Right kidney (tissue), 1 donor: Measurements from ENCODE around the gene SYT2.
"Not testable (repeated sequence)": the region's sequence is repeated elsewhere in the genome, so short reads cannot be mapped to it uniquely, and the experiment has no call there.

Source experiments
- DNase-seq: peaks from one replicate; pipeline ENCODE4 v3.0.0-alpha.2; 2016

SYT2 gene

DNA sequence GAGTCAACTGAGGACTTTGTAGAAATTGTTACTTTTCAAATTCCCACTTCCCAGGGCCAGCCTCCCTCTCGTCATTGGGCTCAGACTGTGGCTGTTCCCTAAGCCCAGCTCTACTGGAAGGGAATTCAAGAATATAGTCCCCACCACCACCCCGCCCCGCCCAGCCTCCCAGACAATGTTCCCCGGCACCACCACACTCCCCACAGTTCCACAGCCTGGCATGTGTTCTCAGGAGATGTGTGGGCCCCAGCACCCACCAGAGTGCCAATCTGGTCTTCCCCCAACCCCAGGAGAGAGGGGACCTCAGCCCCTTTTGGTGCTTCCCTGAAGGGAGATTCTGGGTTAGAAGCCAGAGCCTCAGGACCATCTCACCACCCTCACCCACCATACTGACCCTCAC is 120.1 kb downstream of the SYT2 start:
- DNase-seq = no peak

DNA sequence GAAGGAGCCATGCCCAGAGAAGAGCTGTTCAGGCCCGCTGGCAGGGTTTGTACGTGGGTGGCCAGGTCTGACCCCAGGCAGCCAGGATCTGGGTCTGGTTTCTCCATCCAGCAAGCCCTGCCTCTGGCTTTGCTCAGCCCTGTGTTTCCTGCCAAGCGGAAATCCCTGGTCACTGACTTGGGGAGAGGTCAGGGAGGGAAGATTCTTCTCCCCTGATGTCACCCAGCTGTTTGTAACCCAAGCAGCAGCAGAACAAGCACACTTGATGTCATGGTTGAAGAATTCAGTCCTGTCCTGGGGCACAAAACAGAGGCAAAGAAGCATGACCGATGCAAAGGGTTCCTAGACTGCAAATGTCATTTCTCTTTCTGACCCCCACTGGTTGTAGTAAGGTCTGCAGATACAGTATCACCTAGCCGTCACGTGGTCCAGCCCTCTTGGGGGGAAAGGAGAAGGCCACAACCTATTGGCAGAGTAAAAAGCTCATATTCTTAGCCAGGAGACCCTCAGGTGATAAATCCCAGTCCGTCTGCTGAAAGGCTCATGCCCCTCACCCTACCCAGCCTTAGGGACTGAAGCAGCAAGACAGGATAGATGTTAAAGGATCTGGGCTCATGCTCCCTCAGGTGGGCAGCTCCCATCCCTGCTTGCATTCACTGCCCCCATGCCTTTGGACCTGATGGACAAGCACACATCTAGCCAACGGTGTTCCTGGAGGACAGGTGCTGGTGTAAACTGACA is 120.9 kb downstream of the SYT2 start:
- DNase-seq = peak; percentile 66

DNA sequence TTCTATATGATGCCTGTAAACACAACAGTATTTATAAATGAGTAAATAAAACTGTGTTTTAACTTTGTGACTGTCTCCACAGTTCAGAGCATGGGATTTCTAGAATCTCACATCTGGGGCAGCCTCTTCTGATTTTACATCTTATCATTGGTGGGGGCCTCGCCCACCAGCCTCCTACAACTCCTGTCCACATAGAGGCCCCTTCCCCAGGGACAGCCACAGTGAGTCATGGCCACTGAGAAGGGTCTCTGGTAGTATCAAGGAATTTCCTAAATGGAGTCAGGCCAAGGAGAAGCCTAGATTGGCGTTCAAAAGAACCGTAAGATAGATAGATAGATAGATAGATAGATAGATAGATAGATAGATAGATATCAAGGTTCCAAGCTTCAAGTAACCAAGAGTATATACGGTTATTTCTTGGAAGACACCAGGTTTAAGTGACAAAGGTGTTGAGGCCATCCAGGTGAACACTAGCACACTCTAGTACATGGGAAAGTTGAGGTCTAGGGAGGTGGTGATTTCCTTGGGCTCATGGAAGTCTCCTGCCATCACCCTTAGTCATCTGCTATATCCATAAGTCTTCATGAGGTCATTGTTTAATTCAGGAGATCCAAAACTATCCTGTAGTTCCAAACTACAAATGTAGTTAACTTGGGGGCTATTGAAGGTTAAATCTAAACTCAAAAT is 121.6 kb downstream of the SYT2 start:
- no peak for DNase-seq

DNA sequence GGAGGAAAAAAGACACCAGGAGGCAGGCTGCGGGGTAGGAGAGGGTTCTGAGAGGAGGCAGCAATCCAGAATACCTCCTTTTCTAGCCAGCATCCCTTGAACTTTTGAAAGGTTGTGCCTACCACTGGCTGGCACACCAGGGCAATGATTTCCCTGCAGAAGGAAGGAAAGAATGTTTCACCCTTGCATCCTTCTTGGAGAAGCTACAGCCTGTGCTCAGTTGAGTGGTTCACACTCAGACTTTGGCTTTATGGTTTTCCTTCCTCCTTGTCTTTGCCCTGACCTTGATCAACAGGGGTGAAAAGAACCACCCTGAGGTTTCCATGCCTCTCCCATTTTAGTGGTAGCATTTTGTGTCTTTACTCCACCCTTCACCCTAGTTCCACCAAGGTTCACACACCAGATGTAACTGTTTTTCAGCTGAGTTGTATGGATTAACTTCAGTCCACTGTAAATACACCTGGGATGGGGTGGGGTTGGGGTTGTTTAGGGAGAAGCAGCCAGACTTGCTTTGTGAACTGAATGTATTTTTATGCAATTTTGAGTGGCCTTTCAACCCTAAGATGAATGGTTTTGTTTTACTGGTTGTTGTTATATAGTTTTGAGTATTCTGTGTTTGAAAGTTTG is 122.3 kb downstream of the SYT2 start:
- DNase-seq = no peak

DNA sequence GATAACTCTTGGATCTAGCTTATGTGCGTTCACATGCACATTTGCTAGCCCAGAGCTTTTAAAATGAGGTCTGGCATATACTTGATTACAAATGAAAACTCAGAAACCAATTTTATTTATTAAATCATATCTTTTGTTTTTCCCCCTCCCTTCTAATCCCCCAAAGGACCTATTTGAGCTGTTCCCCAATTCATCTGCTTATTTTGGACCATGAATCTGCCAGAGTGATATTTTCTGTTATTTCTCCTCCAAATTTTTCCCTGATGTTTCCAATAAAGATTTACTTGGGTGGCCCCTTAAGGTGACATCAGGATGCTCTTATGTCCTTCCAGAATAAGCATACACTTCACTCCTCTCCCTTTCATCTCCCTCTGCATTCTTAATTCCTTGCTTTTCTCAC is 123.4 kb downstream of the SYT2 start:
- no peak for DNase-seq

DNA sequence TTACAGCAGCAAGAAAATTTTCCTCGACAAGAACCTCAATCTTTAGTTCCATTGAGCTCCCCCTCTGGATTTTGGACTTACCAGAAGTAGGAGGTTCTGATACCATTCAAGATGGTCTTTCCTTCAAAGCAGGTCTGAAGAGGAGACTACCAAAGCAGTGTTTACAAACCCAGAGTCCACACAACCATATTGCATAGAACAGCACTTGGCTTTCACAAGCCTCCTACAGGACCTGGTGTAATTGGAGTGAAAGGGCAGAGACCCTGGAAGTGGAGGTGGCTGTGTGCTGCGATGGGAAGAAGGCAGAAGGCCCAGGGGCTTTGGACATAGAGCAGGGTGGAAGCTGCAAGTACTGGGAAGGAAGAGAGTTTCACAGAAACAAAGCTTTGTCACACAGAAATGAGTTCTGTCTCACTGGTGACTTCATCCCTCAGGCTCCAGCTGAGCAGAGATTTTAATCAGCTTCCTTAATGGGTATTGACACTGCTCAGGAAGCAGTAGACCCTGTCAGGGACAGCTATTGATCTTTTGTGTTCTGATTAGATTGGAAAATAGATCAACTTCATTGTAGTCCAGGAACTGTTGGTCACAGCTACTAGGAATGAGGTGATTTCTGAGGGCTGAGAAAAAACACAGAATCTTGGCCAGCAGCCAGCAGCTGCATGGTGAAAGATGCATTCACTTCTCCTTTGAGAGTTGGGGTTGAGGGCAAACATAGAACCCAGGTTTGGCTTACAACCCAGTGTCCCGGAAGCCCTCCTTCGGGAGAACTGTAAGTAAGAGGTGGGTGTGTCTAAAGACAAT is 124.0 kb downstream of the SYT2 start:
- no peak for DNase-seq

DNA sequence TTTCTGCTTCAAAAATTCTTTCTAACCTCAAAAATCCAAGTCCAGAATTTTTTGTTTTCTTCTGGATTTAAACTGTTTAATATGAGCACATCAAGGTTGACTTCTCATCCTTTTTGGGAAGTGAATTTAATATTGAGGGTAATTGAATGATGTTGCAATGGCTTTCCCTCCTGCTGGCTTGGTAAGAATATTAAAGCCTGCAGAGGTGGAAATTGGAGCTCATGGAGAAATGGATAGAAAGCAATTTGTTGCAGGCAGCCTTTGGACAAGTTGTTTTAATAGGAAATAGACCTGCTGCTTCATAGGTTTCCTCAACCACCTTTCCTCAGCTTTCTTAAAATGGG is 124.7 kb downstream of the SYT2 start:
- no peak for DNase-seq

DNA sequence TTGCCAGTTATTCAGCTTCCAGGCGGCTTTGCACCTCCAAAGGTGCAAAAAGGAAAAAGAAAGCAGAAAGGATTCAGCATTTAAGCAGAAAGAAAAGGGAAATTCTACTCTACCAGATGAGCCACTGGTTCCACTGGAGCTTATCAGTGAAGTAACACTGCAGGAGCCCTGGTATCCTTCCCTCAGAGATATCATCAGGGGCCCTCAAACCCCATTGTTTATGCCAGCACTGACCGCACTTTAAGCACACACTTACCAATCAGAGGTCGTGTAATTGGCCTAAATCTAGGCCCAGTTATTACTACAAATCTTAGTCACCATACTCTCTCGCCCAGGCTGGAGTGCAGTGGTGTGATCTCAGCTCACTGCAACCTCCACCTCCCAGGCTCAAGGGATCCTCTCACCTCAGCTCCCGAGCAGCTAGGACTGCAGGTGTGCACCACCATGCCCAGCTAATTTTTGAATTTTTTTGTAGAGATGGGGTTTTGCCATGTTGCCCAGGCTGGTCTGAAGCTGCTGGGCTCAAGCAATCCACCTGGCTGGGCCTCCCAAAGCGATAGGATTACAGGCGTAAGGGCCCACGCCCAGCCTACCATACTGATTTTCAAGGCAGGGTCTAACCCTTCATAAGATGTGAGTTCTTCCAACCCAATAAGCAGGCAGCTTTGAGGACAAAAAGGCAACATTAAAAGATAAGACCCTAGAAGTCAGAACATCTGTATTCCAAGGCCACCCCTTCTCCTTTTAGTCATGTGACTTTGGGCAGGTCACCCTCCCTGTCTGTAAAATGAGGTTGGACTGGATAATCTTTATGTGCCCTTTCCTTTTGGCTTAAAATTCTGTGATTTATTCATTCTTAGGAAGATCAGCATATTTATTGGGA is 125.3 kb downstream of the SYT2 start:
- no peak for DNase-seq

DNA sequence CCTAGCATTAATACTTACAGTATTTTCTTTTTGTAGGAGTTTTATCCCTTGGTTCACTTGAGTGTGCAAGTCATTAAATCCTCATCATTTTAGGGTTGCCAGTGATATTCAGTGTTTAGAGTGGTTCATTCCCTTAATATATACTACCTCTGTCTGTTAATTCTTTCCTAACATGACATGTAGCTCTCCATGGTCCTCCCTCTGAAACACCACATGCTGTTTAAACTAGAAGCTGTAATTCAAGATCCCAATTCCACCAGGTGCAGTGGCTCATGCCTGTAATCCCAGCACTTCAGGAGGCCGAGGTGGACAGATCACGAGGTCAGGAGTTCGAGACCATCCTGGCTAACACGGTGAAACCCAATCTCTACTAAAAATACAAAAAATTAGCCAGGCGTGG is 127.9 kb downstream of the SYT2 start:
- DNase-seq = not testable (repeated sequence)

DNA sequence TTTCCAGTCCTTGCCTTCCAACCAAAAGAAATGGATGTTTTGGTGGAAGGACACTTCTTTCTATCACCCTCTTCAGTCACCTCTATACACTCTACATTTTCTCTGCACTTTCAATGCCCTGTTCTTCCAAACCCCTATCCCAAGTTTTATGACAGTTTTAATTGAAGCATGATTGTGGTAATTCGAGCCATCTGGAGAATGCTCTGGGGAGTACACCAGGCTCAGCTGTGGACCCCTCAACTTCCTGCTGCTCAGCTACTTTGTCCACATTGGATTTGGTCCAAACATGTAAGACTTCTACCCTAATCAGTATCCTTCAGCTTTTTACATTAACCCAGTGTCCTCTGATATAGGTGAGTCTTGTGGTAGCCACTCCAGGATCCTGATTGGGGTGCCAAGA is 129.6 kb downstream of the SYT2 start:
- no peak for DNase-seq

DNA sequence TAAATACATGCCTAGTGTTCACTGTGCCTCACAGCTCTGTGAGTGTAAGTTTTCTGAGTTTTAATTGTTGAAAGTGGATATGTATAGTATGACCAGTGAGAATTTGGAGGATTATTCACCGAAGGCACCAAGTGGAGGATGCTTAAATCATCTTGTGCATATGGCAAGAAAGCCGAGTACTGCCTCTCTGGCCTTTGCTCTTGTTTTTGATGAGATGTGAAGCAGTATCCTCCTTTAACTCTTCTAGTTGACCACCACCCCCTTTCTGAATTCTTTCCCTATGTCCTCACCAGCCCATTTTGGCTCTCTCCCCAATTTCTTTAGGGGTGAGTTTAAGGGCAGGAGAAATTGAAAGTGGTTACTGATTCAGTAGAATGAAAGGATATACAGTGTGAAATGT is 130.4 kb downstream of the SYT2 start:
- no peak for DNase-seq

DNA sequence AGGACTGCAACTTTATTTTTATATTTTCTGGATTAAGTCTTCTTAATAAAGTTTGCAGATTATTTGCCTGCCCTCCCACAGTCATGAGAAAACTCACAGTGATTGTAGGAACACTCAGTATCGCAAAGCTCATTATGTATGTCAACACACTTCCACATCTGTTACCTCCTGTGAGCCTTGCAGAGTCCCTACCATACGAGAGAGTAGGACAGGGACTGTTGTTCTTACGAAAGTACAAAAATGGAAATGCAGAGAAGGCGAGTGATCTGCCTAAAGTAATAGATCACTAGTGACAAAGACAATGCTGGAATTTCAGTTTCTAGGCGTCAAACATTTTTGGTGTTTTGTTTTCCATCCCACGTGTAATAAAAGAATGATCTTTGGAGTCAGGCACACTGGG is 131.7 kb downstream of the SYT2 start:
- no peak for DNase-seq

DNA sequence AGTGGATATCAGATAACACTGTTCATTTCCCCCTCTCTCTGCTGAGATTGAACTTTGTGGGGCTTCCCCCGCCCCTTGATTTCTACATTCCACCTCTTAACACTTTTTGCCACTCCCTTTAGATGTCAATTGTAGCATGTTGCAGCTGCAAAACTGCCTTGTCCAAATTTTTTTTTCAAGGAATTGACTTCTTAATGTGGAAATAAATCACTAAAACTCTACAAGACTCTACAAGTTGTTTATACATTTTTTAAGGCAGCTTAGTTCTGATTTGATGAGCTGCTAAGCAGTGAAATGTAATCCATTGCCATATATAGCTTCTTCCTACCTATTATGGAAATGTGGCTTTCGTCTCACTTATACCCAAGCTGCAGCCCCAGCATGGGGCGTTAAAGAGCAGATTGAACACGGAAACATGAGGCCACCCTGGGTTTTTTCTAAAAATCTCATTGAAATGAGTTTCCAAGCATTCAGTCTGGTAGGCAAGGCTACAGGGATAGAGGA is 132.2 kb downstream of the SYT2 start:
- DNase-seq = no peak

DNA sequence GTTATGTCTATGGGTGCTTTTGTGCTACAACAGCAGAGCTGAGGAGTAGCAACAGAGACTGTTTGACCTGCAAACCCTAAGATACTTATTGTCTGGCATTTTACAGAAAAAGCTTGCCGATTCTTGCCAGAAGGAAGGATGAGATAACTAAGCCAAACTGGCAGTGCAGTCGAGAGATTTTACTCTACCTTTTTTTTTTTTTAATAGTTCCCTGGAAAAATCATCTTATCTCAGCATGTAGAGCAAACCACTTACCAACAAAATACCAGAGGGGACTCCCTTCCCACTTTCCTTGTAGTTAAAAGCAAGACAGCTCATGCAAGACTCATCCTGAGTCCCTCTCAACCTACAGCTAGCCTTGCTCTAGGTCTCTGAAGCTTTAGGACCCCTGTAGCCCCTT is 132.9 kb downstream of the SYT2 start:
- no peak for DNase-seq

DNA sequence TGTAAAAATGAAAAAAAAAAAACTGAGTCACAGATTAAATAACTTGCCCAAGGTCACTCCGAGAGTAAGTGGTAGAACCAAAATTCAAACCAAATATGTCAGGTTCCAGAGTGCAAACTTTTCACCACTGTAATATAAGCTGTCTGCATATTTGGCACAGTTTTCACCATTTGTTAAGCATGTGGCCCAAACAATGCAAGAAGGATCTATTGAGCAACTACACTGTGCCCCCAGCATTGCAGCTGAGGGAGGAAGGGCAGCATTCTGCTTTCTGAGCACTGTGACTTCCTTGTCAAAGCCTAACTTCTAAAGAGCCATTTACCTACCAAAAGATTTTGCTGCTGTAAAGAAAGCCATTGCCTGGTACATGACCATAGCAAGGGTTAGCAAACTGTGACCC is 133.4 kb downstream of the SYT2 start:
- no peak for DNase-seq

DNA sequence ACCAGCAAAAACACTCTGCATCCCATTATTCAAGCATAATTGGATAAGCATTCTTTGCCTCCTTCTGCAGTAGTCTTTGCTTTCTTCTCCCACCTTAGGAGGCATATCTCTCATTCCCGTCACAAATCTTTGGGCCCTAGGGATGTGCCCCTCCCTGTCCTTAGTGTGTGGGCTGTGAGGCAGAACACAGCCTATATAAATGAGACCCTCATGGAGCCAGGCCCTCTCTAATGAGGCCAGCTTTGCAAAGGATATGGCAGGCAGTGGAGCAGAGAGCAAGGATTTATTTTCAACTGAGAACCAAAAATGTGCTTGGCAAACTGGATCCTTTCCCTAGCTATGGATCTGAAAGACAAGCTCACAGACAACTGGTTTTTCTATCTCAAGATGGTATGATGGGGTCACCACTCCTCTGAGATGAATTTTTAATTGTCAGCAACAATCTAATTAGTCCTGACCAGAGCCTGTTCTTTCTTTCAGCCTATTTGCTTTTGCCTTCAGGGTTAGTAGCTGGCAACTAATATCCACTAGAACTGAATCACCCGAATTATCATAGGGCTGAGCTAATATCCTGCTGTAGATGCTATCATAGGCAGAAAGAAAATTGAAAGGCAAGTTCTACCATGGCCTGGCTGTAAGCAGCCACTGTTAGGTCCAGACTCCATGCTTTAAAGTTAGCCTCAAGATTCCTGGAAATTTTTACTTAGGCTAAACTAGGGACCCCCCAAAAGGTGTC is 134.2 kb downstream of the SYT2 start:
- DNase-seq = no peak

DNA sequence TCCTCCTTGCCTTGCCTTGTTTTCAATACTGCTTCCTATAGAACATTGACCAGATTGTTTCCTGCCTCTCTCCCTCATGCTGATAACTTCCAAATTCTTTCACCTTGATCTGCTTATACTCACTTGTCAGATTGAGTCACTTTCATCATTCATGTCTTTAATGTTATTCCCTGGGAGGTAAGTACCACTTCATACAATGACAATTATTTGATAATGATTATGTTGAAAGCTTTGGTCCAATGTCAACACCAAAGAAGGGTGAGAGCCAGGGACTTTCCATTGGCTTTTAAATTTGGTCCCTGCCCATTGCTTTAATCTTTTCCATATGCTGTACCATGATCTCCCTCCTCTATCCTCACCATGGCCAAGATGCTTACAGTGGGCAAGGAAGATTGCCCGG is 137.4 kb downstream of the SYT2 start:
- no peak for DNase-seq

DNA sequence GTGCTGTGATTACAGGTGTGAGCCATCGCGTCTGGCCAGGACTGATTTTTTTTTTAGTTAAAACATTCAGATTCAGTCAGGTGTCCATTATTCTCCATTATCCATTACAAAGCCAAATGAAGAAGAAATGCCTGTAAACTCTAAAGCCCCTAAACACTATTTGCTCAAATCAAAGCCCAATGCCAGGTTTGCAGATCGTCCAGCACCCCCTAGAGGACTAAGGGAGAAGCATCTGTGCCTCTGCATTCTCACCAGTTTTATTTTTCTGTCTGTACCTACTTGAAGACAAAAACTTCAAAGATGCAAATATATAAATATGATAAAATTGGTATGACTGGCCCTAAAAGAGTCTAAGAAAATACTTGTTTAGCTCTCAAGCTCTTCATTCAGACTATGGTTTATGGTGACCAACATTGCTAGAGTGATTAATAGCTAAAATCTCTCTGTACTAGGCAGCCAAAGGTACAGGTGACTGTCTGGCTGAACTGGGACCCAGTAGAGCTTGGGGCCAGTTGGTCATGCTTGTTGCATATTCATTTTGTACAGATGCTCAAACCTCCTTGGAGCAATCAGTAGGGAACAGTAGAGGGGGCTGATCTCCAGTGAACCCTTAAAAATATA is 138.4 kb downstream of the SYT2 start:
- no peak for DNase-seq

DNA sequence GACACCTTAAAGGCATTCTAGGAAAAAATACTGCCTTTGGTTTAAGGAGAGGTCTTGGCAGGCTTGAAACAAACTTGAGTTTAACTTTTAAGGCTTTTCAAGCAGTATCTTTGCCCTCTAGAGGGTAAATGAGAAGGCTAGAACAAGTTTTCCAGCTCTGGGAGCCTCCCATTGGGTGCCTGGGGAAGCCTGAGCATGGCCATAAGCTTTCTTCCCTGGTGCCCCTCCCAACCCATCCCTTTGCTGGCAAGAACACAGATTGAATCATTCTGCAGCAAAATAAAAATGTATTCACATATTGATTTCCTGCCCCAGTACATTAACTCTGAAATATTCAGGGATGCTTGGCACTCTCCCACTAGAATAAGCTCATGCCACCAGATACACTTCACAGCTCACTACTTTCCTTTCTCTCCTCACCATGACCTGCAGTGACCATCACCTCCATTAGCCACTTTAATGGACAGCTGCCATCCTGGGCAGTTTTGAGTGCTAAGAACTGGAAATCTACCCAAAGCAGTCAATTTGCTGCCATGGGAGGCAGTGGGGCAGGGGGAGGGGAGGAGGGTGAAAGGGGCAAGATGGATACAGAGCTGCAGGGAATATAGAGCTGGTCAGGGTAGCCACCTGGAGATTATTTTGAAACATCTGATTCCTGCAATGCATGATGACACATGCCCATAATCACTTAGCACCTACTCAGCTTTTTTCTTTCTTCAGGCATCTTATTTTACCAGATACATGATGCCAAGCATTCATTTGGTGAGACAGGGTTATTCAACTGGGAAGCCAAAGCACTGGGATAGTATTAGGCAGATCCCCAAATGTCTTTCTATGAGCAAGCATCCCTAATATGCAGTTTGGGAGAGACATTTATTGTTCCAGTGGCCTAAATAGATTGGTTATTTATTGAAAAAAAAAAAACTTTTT is 140.6 kb downstream of the SYT2 start:
- no peak for DNase-seq

DNA sequence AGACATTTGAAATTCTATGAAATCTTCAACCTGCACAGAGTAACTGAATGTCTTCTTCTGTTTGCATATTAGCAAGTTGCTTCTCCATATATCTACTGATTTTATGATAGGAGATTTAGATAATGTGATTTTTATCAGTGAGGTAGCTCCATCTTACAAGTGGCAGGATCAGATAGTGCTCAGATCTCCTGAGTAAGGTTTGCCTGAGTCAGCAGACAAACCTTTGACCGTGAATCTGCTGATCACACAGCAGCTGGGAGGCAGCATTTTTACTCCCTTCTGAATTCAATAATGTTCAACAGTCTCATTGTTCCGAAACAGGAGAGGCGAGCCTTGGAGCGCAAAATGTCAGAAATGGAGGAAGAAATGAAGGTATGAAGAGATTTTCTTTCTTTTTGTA is 141.4 kb downstream of the SYT2 start:
- DNase-seq = no peak
